Stimulated activated CD8-positive, alpha-beta memory T cell treated with anti-CD3 and anti-CD28 coated beads, Interleukin-7, amount 100 ng/mL, for 4 hours (primary cell): ENCODE data around the gene SCAMP5.
A peak's percentile ranks its signal among the peaks of the same experiment; 100 is the strongest.

Experiments
- DNase-seq, 2 donors: peaks; one replicate each; pipeline ENCODE4 v3.0.0-alpha.2; 2020; ENCODE audit warnings: low read depth in 2 of 2

The SCAMP5 gene

DNA sequence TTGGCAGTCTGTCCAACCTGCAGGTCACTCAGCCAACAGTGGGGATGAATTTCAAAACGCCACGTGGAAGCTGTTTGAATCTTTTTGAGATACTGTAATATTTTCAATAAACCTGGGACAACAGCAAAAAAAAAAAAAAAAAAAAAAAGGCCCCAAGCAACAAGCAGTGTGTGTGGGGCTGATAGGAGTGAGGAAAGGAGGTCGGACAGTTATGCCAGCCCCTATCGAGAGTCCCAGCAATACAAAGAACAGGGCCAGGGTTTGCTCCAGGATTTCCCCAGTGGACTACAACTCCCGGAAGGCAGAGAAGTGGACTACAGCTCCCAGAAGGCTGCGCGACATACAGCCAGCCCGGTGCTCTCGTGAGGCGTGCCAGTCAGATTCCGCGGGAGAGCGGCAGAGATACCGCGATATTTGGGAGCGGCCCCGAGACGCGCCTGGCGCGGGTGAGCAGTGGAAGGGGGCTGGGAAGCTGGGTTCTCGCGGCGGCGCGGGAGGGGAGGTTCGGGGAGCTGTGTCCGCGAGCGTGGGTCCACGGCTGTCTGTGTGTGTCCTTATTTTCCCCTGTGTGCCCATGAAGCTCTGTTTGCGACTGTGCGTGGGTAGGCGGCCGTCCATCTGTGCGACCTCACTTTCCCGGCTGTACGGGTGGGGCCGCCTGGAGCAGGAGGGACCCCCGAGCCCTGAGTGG, 28.0 kb downstream of the SCAMP5 start, which contains the start of gene PPCDC:
PPCDC (plus strand) TSS at position 410 of the 691 bp plus-strand sequence. CDS start 4,729 bp downstream, outside the sequence.
- DNase-seq: peak; percentile 85 to 88

DNA sequence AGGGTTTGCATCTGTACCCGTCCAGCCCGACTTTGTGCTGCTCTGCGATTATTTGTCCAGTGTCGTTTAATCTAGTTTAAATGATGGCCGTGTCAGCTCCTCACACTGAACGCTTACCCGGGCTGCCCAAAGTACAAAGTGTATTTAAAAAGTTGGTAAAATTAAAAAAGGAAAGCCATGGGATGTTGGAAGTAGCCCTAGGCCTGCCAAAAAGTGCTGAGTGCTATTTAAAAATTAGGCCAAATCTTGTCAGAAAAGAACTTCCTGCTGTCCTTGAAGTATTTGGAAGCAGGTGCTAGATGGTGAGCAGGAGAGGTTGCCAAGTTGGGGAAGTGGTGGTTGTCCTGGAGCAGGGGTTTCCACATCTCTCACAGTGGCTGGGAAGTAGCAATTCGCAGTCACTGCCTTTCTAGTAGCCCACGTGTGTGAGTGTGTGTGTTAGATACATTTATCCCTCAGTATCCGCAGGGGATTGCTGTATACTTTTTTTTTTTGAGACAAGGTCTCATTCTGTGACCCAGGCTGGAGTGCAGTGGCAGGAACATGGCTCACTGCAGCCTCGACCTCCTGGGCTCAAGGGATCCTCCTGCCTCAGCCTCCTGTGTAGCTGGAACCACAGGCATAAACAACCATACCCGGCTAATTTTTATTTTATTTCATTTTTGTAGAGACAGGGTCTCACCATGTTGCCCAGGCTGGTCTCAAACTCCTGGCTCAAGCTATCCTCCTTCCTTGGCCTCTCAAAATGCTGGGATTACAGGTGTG, 28.7 kb downstream of the SCAMP5 start:
- no peak for DNase-seq

DNA sequence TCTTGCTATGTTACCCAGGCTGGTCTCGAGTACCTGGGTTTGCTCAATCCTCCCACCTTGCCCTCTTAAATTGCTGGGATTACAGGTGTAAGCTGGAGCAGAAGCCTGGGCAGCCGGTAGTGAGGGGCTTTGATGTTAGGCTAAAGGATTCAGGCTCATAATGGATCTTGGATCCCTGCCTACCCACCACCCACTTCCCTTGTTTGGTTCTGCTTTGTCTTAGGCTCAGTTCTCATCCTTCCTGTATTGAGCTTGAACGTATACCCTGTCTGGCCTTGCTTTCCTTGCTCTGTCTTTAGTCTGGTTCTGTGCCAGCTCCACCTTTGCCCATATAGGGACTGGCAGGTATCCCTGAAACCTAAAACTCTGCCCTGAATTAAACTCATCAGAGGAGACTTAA, 29.7 kb downstream of the SCAMP5 start:
- DNase-seq: no peak

DNA sequence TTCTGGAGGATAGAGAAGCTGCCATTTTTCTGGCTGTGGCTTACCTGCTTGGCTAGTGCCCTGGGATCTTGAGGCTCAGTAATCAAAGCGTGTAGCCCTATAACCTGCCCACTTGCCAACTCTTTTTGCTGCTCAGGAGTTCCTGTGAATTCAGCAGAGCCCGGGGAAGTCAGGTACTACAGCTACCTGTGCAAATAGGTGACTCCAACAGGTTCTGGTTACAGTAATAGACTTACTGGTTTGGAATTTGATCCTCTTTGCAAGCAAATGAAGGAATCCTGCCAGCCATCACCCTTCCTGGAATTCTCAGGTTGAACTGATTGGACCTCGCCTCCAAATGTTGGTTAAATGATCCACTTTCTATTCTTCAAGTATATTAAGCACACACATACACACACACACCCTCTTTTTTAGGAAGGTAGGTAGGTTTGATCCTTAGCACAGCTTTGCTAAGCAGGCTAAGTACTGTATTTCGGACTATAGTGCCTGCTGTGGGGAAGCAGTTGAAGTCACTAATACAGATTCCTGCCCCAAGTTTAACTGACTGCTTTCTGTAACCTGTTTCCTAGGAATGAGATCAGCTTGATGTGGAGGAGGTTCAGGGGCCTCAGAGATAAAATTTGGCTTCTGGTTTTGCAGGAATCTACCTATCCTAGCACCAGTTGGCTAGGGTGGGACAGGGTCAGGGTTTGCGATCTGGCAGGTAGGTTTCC, 30.3 kb downstream of the SCAMP5 start:
- no peak for DNase-seq

DNA sequence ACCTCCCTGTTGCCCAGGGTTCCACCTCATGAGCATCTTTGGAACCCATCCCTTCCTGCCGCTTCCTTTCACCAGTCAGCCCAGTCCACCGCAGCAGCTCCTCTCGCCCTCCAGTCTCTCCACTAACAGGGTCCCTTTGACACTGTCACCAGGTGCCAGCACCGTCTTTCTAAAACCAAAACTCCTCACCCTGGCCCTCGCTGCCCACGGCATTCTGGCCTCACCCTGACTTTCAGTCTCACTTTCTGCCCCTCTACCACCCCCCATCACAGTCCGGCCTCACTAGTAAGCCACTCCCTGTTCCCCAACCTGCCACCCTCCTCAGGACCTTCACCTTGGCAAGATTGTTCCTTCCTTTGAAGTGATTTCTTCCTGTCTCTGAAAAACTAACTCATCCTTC, 32.2 kb downstream of the SCAMP5 start:
- no peak for DNase-seq

DNA sequence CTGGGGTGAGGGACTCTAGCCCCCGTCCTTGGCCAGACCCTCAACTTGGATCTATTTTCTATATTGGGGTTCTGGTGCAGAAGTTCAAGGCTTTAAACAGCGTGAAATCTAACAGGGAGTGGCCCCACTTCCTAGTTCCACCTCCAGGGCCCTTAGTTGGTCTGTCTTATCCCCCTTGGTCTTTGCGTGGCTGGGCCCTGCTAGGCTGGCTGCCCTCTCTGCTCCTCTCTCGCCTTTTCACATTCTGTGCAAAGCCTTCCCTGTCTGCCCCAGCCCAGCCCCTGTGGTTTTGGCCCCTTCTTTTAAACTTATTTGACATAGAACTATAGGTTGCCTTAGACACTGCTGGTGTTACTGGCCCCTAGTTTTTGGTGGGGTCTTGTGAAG, 33.6 kb downstream of the SCAMP5 start:
- DNase-seq: no peak

DNA sequence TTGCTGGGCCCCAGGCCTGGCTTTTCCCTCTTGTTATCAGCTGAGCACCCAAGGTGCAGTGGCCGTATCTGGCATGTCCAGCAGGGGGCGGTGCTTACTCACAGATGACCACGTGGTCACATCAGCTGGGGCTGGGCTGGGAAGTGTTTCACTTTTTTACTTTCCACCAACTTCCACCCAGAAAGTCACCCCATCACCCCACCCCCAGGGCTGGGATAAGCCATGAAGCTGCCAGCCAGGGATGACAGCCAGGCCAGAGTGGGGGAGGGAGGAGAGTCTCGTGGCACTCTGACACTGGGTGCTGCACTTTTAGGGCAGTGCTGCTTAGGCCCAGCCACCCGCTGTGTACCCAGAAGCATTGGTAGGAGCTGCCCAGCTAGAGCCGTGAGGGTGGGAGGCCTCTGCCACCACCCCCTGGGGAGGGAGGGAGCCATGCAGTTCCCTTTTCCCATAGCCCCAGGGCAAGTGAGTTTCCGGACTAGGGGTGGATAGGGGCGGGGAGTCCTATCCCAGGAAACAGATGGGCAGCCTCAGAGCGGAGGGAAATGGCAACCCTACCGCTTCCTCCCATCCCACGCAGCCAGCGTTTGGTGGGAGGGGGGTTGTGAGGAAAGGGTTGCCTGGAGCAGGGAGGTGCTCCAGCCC, 34.1 kb downstream of the SCAMP5 start:
- peak; percentile 75 to 82 for DNase-seq

DNA sequence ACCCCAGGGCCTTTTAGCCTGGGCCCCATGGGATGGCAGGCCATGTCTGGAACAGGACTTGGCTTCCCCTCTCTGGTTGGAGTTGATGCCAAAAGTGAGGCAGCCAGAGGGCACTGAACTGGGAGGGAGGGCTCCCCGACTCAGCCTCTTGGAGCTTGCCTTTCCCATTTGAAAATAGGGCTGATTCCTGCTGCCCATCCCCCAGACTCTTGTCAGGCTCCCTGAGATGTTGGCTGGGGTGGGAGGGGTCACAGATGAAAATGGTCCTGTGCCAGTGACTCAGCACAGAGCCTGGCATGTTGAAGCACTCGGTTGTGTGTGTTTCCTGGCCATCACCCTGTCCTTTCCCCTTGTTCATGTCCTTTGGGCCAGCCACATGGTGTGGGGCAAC, 34.7 kb downstream of the SCAMP5 start:
- DNase-seq: no peak

DNA sequence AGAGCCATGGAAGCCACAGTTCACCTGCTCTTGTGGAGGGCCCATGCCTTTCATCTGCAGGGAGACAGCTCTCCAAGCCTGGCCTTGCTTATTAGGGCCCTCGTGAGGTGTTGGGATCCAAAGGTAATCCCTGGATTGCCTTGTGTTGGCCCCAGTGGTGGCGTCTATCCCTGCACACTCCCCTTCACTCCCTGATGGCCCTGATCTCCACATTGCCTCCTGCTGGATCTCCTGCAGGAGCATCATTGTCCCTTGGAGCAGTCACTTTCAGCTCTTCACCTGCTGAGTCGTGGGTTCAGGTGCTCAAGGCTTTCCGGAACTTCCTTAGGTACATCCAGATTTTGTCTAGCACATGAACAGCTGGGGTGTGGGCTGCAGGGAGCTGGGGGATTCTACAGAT, 35.1 kb downstream of the SCAMP5 start:
- DNase-seq: no peak

DNA sequence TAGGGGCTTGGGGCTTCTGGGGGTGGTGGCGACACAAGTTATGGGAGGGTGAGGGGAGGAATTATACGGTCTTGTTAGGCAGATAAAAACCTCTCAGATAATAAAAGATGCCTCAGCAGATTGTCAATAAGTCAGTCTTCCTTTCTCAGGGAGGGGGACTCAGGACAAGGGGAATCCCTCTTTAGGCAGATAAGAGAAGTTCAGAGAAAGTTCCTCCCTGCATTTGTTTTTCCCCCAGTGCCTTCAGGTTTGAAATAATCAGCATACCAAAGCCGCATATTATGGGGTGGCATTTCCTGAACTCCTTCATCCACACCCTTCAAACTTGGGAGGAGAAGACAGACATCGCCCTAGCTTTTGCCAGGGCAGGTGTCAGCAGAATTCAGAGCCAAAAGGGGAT, 36.5 kb downstream of the SCAMP5 start:
- no peak for DNase-seq

DNA sequence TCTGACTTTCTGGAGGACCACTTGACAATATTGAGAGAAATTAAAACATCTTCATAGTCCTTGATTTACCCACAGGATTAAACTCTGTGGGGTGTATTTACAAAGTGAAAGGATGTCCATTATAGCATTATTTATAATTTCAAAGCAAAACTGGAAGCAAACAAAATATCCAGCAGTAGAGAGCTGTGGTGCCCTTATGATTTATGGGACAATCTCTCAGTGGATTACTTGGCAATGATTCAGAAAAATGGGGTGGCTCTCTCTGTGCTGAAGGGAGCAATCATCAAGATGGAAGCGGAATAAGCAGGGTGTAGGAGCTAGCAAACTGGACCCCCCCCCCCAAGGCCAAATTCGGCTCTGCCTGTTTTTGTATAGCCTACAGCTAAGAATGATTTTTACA, 37.0 kb downstream of the SCAMP5 start:
- DNase-seq: no peak

DNA sequence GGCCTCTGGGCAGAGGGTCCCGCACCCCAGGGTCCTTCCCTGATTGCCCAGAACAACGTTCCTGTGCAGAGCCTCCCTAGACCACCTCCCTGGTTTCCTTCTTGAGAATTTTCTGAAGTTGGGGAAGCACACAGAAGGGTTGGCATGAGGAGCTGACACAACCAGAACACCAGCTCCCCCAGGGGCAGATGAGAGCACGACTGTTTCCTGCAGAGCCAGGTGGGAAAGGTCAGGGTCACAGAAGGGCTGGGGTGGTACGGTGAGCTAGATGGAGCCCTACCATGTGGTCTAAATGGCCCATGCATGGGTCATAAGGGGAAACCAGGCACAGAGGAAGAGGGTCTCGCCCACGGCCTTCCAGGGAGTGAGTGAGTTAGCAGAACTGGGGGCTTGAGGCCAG, 38.4 kb downstream of the SCAMP5 start:
- no peak for DNase-seq

DNA sequence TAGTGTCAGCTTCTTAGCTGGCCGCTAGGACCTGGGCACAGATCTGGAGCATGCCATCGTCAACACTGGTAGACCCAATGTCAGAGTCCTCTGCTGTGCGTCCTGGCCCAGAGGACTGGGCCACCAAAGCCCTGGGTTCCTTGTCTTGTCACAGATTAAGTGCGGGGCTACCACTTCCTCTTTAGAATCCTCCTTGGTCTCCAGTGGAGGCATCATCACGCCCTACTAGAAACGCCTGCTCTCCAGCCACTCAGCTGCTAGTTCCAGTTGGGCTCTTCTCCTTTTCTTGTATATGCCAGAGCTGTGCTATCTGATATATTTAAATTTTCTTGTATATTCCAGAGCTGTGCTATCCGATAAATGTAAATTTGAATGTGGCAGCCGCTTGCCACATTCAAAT, 39.3 kb downstream of the SCAMP5 start:
- DNase-seq: no peak

DNA sequence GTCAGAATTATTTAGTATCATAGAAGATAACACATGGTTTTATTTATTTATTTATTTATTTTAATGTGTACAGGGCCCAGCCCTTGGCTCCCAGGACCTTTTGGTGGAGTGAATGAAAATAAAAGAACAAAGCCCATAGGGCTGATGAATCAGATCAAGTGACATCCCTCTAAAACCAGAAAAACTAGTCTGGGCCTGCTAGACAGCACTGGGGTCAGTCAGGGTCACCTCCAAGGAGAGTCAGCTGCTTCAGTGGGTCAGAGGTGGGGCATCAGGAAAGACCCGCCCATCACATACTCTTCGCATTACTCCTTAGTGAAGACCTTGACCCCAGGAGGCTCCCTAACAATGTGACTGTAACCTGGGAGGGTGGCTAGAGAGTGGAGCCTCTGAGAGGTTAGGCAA, 40.9 kb downstream of the SCAMP5 start:
- DNase-seq: no peak

DNA sequence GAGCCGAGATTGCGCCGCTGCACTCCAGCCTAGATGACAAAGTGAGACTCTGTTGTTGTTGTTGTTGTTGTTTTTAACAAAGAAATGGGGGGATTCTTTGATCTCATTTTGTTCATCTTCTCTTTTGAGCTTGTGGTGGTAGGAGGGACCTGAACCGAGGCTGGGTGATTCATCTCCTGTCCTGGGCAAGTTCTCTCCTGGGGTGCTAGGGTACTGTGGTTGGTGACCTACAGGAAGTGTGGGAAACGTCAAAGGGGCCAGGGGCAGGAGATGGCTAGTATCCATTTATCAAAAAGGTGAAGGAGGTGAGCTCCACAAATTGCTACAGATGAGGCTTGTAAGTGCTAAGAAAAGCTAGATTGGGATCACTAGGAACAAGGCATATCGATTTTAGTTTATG, 42.3 kb downstream of the SCAMP5 start:
- DNase-seq: no peak

DNA sequence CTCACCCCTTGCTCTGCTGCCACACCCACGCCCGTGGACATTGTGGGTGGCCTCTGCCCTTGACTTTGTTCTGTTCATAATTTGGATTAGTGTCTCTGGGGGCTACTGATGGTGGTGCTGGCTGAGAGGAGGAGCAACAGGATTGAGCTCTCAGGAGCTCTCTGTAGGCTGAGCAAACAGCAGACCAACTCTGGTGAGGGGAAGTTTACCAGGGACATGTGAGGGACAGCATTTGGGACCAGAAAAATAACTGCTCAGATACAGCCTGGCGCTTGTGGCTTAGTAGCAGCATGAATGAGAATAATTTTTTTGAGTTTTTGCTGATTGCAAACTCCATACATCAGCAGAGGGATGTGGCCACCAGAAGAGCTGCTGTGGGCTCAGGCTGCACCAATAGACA, 42.9 kb downstream of the SCAMP5 start:
- no peak for DNase-seq

DNA sequence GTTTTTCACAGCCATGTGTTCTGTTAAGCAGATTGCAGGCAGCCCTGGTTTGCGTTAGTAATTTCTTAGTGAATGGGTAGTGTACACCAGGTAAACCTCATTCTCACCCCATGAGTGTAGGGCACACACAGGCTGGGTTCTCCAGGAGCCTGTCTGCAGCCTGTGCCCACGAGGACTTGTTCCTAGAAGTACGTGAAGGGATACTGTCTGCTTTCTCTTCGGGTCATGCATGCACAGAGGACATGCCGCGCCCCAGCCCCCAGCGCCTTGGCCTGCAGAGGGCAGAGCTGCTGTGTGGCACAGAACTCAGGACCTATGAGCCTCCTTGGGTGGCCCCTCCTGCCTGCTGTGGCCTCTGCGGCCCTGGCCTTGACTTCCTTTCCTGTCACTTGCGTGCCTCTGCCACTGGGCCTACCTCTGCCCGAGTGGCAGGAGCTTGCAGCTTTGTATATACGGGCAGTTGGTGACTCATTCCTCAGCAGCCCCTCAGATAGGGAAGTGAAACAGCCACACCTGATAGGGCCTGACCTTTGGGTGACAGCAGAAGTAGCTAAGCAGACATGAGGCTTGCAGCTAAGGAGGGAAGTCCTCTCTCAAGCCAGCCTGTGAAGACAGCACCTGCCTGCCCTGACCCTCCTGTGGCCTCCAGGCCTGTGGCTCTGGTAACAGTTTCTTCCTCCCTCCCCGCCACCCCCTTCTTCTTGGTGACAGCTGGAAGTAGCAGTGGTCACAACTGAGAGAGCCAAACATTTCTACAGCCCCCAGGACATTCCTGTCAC, 47.6 kb downstream of the SCAMP5 start:
- peak; percentile 39 to 66 for DNase-seq

DNA sequence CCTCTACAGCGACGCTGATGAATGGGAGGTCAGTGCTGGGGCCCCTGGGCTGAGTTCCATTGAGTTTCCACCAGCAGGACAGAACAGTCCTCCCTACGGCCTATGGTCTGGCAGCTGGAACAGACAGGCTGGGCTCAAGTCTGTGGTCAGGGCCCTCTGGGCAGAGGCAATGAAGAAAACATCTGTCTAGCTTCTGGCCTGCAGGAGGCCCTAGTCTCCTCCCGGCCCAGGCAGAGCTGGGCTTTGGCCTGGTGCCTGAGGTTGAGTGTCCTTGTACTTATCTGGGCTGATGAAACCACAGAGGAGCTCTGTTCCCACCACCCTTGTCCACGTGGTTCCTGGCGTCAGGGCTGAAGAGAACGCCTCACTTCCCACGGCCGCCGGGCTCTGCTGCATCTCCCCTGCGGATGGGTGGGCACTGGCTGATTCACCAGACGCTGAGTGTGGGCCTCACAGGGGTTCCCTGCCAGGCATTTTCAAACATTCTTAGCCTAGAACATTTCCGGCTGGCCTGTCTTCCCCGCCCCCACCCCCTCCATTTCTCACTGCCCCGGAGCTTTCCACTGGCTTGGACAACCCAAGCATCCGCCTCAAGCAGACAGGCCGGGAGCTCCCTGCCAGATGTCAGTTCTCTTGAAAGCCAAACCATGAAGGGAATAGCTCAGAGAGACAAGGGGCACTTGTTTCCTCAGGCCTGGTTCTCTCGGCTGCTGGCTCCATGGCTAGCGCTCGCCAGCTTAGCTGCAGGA, 48.3 kb downstream of the SCAMP5 start:
- DNase-seq: peak in 1 of 2 donors; percentile 33

DNA sequence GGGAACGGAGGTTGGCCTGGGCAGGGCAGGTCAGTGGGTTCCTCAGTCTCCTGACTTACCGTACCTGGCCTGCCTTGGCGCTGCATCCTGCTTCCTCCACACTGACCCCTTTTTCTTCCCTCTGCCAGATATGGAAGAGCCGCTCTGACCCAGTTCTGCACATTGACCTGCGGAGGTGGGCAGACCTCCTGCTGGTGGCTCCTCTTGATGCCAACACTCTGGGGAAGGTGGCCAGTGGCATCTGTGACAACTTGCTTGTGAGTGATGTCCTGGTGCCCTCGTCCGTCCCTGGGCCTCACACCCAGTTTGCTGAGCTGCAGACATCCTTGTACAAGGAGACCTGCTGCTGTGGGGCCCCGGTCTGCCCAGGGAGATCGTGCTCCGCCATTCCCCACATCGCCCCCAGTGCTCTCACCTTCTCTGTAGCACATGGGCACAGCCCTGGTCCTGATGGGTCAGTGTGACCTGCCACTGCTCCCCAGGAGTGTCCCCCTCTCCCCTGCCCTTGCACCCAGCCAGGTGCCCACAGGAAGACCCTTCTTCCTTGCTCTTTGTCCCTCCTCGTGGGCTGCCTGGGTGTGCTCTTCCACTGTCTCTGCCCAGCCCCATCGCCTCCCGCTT, 49.0 kb downstream of the SCAMP5 start:
- DNase-seq: no peak

DNA sequence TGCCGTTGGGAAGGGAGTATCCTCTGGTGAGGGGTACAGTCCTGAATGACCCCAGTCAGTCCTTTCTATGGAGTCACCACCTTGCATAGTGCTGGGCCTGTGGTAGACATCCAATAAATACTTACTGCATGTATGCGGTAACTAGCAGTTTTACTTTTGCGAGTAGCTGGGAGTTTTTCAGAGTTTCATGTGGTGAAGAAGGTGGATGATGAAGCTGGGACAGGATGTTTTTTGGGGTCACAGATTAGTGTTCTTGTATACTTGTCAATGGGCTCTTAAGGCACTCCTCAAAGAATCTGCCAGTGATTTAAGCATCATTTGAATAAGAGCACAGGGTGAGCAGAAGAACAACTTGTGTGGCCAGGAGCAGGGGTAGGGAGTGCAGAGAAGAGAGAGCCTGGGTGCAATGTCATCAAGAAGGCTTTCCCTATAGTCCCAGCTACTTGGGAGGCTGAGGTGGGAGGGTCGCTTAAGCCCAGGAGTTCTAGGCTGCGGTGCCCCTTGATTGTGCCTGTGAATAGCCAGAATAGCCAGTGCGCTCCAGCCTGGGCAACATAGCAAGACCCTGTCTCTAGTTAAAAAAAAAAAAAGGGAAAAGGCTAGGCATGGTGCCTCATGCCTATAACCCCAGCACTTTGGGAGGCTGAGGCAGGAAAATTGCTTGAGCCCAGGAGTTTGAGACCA, 50.1 kb downstream of the SCAMP5 start:
- no peak for DNase-seq
